Activated CD8-positive, alpha-beta memory T cell treated with anti-CD3 and anti-CD28 coated beads, Interleukin-2, amount 10 ng/mL, durations not matched to agents 7 days and 5 days (primary cell): ENCODE measurements around the gene GOLGA6L7. TPM values are rescaled to one million over a fixed set of nuclear protein-coding genes. Genes with fewer than 3 reads are reported as not detected.

Source experiments
- ATAC-seq: fragments of 150-1000 bp; cut with Tn5 transposase; one replicate; pipeline ENCODE4 v1.10.0; 2021; ENCODE audit warnings: moderate library complexity
- CTCF ChIA-PET: fragments of 350-600 bp; sonication (Branson Sonifier 250); formaldehyde crosslinking; loops from one replicate; lab custom pipeline; 2021; ENCODE audit warnings: antibody characterized with exemption; lab: Charles Lee
- DNase-seq: peaks from one replicate; pipeline ENCODE4 v3.0.0-alpha.2; 2020
- H3K27ac Mint-ChIP-seq: one replicate; pipeline ENCODE4 v1.8.0; 2021; ENCODE audit warnings: mild to moderate bottlenecking, mixed read lengths
- H3K27me3 Mint-ChIP-seq: one replicate; pipeline ENCODE4 v1.8.0; 2021; ENCODE audit warnings: mixed read lengths
- H3K36me3 Mint-ChIP-seq: one replicate; pipeline ENCODE4 v1.8.0; 2021; ENCODE audit warnings: mild to moderate bottlenecking, mixed read lengths
- H3K4me1 Mint-ChIP-seq: one replicate; pipeline ENCODE4 v1.8.0; 2021; ENCODE audit warnings: mixed read lengths
- H3K4me3 Mint-ChIP-seq: one replicate; pipeline ENCODE4 v1.8.0; 2021; ENCODE audit warnings: mild to moderate bottlenecking, moderate library complexity, mixed read lengths
- H3K9me3 Mint-ChIP-seq: one replicate; pipeline ENCODE4 v1.8.0; 2022; ENCODE audit warnings: low read depth, mixed read lengths
- total RNA-seq, 2 experiments: library from RNA; stranded (reverse); gene quantifications; one replicate each; pipeline ENCODE4 v1.2.3, GENCODE V29; 2021

The GOLGA6L7 gene
- total RNA-seq, 2 experiments from 2014 or later: not detected

- Mint-ChIP-seq H3K4me1 (peaks cover 32% of the 10 kb centered on the region), H3K27ac (no peak overlapping the region), H3K27me3 (peaks cover 24% of the 10 kb centered on the region), H3K36me3 (no peaks in the 10 kb centered on the region), H3K9me3 (no peaks in the 10 kb centered on the region), H3K4me3 (no peak overlapping the region)
- CTCF ChIA-PET: no interaction called here
- DNase-seq: no peak
- ATAC-seq: no peak
Measured at GRCh38 chr15:28888302-28888894, 40.0 kb upstream of the GOLGA6L7 start.

GRCh38 chr15:28887339-28888174, 39.1 kb upstream of the GOLGA6L7 start:
- no peak overlapping the region for H3K27ac Mint-ChIP-seq
- CTCF ChIA-PET: interaction anchor here (1.4 to 1.5 kb wide), 2 partner anchors 87 to 91 kb away, joined by 4 to 5 read pairs; no protein-coding TSS in a partner anchor

DNA sequence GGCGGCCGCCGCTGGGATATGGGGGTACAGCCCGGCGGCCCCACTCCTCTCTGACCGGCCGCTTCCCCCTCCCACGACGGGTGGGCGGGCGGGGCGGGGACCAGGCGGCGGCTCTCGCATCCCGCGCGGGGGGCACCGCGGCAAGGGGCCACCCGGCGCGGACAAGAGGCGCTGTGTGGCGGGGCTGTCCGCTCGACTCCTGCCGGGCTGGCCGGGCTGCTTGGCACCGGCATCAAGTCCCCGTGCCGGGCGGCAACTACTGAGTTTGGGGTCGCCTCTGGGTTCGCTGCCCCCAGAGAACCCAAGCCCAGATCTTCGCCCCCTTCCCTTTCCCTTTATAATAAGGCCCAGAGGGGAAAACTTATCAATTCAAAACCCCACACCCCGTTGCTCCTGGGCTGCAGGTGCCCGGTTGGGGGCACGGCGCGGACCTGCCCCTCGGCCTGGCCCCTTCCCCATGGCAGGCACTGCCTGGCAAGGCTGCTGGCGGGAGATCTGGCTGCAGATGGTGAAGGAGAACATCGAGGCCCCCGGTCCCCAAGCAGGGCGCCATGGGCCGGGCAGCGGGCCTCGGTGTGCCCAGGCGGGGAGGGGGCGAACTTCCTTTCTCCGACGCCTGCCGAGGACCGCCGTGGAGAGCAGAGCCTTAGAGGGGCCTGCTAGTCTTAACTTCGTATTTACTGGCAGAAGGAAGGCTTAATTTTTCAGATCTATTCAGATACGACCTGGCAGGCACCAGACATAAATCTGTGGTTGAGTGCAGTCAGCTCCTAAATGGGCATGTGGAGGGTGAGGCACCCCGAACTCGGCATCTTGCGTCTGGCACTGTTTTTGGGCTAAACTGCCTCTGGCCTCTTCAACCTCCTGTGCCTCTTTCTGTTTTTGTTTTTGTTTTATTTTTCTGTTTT, 38.2 kb upstream of the GOLGA6L7 start:
- DNase-seq: no peak
- H3K36me3 Mint-ChIP-seq: no peaks in the 10 kb centered on the region
- ATAC-seq: no peak
- H3K4me3 Mint-ChIP-seq: peak overlapping the region; percentile 57
- no peaks in the 10 kb centered on the region for H3K9me3 Mint-ChIP-seq
- H3K27me3 Mint-ChIP-seq: peaks cover 27% of the 10 kb centered on the region
- peaks cover 32% of the 10 kb centered on the region for H3K4me1 Mint-ChIP-seq
- CTCF ChIA-PET: interaction anchor here (1.4 to 1.5 kb wide), 2 partner anchors 88 to 92 kb away, joined by 4 to 5 read pairs; no protein-coding TSS in a partner anchor
- no peak overlapping the region for H3K27ac Mint-ChIP-seq

More at GRCh38 chr15:28887339-28888174, 39.1 kb upstream of the GOLGA6L7 start:
- H3K9me3 Mint-ChIP-seq: no peaks in the 10 kb centered on the region
- peaks cover 32% of the 10 kb centered on the region for H3K4me1 Mint-ChIP-seq
- DNase-seq: no peak
- H3K36me3 Mint-ChIP-seq: no peaks in the 10 kb centered on the region
- ATAC-seq: no peak
- peaks cover 27% of the 10 kb centered on the region for H3K27me3 Mint-ChIP-seq
- peak overlapping the region; percentile 57 for H3K4me3 Mint-ChIP-seq

GRCh38 chr15:28885630-28886430, 37.4 kb upstream of the GOLGA6L7 start, which contains the start of gene APBA2:
Gene APBA2, plus strand, starts transcription at chr15:28885974. Its CDS starts 167,911 bp downstream, at chr15:29053885.
- Mint-ChIP-seq H3K27ac (no peak within 1 kb of the TSS), H3K4me3 (peak within 1 kb of the TSS; percentile 57), H3K36me3 (no peaks in the 10 kb centered on the region), H3K27me3 (peaks cover 27% of the 10 kb centered on the region), H3K4me1 (peaks cover 24% of the 10 kb centered on the region), H3K9me3 (no peaks in the 10 kb centered on the region)
- CTCF ChIA-PET: interaction anchor here (0.9 to 1.4 kb wide), 3 partner anchors 37 to 101 kb away, joined by 3 to 5 read pairs (median 3); no protein-coding TSS in a partner anchor
- ATAC-seq: peak; percentile 56
- DNase-seq: no peak

DNA sequence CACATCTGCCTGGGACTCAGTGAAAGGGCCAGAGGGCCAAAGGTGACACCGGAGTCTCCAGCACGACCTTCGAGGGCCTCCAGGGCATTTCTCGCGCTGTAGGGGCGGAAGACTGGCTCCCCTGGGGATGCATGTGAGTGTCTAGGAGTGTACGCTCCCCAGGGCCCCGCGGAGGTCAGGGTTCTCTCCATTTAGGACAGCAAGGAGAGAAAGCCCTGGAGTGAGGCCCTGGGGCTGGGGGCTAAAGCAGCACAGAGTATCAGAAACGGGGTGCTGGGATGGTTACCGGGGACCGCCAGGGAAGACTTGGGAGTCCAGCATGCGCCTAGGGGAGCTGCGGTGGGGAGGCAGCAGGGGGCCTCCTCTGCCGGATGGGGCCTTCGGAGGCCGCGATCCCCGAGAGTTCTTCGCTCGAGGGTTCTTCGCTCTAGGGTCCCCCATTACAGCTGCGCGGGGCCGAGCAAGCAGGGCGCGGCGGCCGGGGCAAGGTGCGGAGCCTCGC, 36.7 kb upstream of the GOLGA6L7 start:
- peaks cover 17% of the 10 kb centered on the region for H3K4me1 Mint-ChIP-seq
- peaks cover 27% of the 10 kb centered on the region for H3K27me3 Mint-ChIP-seq
- no peaks in the 10 kb centered on the region for H3K36me3 Mint-ChIP-seq
- no peak overlapping the region for H3K4me3 Mint-ChIP-seq
- no peaks in the 10 kb centered on the region for H3K9me3 Mint-ChIP-seq
- no peak for DNase-seq
- CTCF ChIA-PET: interaction anchor here (0.9 to 1.0 kb wide), 2 partner anchors 37 to 101 kb away, joined by 3 read pairs; no protein-coding TSS in a partner anchor
- ATAC-seq: peak; percentile 25
- no peak overlapping the region for H3K27ac Mint-ChIP-seq

DNA sequence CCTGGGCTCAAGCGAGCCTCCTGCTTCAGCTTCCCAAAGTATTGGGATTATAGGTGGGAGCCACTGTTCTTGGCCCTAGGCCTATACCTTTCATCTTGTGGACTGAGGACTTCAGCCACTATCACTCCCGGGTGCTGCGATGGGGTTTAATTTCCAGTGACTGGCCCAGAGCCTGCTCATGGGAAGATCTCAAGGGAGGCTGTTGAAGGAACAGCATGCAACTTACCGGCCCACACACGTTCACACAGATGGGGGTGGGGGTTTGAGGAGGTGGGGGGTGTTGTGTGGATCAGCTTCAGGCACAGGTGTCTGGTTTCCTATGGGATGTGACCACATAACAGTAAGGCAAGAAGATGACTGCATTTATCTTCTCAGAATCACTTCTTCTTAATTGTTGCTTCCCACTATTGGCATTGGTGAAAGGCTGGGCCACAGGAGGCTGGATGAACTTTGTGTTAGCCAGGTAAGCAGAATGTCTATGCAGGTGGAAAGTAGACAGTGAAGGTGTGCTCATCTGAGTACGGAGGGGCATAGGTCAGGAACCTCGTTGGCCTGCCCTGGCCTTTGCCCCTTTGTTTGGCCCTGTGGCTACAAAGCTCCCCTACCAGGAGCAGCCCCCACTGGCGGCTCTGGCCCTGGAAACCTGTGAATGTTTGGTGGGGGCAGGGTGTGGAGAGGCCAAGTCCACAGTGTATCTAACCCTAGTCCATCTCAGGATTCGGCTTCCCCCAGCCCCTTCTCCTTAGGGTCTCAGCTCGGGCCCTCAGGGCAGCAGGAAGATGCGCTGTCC, 35.9 kb upstream of the GOLGA6L7 start:
- no peaks in the 10 kb centered on the region for H3K36me3 Mint-ChIP-seq
- CTCF ChIA-PET: interaction anchor here (0.9 kb wide), 1 partner anchor 206 kb away, joined by 3 read pairs; no protein-coding TSS in a partner anchor
- H3K27me3 Mint-ChIP-seq: peaks cover 27% of the 10 kb centered on the region
- no peak overlapping the region for H3K4me3 Mint-ChIP-seq
- H3K4me1 Mint-ChIP-seq: peaks cover 9% of the 10 kb centered on the region
- no peak overlapping the region for H3K27ac Mint-ChIP-seq
- no peaks in the 10 kb centered on the region for H3K9me3 Mint-ChIP-seq
- DNase-seq: no peak
- no peak for ATAC-seq

GRCh38 chr15:28881600-28881999, 33.2 kb upstream of the GOLGA6L7 start:
- H3K4me1 Mint-ChIP-seq: no peaks in the 10 kb centered on the region
- no peak overlapping the region for H3K27ac Mint-ChIP-seq
- H3K36me3 Mint-ChIP-seq: no peaks in the 10 kb centered on the region
- H3K9me3 Mint-ChIP-seq: no peaks in the 10 kb centered on the region
- no peak overlapping the region for H3K4me3 Mint-ChIP-seq
- ATAC-seq (no peak), DNase-seq (no peak)
- CTCF ChIA-PET: no interaction called here
- peaks cover 15% of the 10 kb centered on the region for H3K27me3 Mint-ChIP-seq

DNA sequence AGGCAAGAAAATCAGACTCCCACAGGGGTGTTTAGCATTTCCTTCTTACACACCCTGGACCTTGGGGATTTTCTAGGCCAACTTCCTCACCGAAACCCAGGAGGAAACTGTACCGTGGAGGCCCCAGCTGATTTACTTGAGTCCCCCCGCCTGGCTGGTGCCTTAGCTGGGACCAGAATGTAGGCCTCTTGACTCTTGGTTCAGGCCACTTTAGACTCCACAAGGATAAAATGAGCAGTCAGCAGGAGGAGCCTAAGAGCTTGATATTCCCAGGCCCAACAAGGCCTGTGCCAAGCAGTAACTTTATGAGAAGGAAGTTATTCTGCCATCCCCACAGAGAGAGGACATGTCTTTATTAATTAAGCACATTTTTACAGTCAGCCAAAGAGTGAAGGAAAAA, 32.7 kb upstream of the GOLGA6L7 start:
- Mint-ChIP-seq H3K36me3 (no peaks in the 10 kb centered on the region), H3K9me3 (no peaks in the 10 kb centered on the region), H3K27ac (no peak overlapping the region), H3K27me3 (peaks cover 15% of the 10 kb centered on the region), H3K4me1 (no peaks in the 10 kb centered on the region), H3K4me3 (no peak overlapping the region)
- ATAC-seq (no peak), DNase-seq (no peak)
- CTCF ChIA-PET: no interaction called here

- Mint-ChIP-seq H3K9me3 (no peaks in the 10 kb centered on the region), H3K27ac (no peak overlapping the region), H3K36me3 (no peaks in the 10 kb centered on the region), H3K4me3 (no peak overlapping the region), H3K27me3 (peaks cover 15% of the 10 kb centered on the region), H3K4me1 (no peaks in the 10 kb centered on the region)
- CTCF ChIA-PET: no interaction called here
- DNase-seq: no peak
- ATAC-seq: no peak
Measured at GRCh38 chr15:28880680-28881079, 32.2 kb upstream of the GOLGA6L7 start.

DNA sequence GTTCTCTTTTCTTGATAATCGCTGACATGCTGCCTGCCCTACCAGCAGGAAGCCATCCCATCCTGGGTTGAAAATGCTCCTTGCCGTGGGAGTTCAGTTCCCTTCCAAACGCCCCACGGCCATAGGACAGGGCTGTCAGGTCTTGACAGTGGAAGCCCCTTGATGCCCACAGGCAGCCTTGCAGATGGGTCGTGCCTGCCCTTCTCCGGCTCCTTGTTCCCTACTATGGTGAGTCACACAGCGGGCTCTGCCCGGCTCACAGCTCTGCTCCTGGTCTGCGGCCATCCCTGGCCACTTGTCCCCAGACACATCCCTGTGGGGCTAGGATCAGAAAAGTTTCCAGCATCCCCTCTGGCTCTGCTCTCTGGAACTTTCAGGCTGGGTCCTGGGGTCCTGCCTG, 31.1 kb upstream of the GOLGA6L7 start:
- no peak for ATAC-seq
- CTCF ChIA-PET: no interaction called here
- Mint-ChIP-seq H3K36me3 (no peaks in the 10 kb centered on the region), H3K4me3 (no peak overlapping the region), H3K27ac (no peak overlapping the region), H3K9me3 (no peaks in the 10 kb centered on the region), H3K4me1 (no peaks in the 10 kb centered on the region), H3K27me3 (peaks cover 8% of the 10 kb centered on the region)
- no peak for DNase-seq

- no peaks in the 10 kb centered on the region for H3K4me1 Mint-ChIP-seq
- CTCF ChIA-PET: no interaction called here
- H3K4me3 Mint-ChIP-seq: no peak overlapping the region
- H3K27ac Mint-ChIP-seq: no peak overlapping the region
- DNase-seq (no peak), ATAC-seq (no peak)
- peaks cover 3% of the 10 kb centered on the region for H3K27me3 Mint-ChIP-seq
- H3K36me3 Mint-ChIP-seq: no peaks in the 10 kb centered on the region
- H3K9me3 Mint-ChIP-seq: no peaks in the 10 kb centered on the region
Measured at GRCh38 chr15:28878209-28878608, 29.8 kb upstream of the GOLGA6L7 start.

DNA sequence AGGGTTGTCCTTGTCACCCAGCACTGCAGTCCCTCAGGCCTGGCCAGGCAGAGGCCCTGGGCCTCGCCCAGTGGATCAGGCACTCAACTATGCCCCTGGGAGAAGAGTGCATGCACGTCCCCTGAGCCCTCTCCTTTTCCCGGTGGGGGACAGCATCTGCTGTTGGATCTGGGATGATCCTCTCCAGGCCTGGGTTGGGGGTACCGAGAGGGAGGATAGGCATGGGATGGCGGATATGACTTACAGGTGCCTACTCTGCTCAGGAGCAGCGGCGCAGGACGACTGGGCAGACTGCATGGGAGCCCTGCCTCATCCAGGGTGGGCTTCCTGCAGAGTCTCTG, 28.4 kb upstream of the GOLGA6L7 start:
- CTCF ChIA-PET: no interaction called here
- no peaks in the 10 kb centered on the region for H3K9me3 Mint-ChIP-seq
- H3K27ac Mint-ChIP-seq: no peak overlapping the region
- no peaks in the 10 kb centered on the region for H3K36me3 Mint-ChIP-seq
- H3K4me1 Mint-ChIP-seq: no peaks in the 10 kb centered on the region
- DNase-seq (no peak), ATAC-seq (no peak)
- no peaks in the 10 kb centered on the region for H3K27me3 Mint-ChIP-seq
- no peak overlapping the region for H3K4me3 Mint-ChIP-seq
